Glomerular endothelial cell (primary cell): Measurements from ENCODE around the gene HCFC1. TPM values are rescaled to one million over a fixed set of nuclear protein-coding genes. Genes with fewer than 3 reads are reported as not detected.

Experiments
- DNase-seq: peaks from one replicate; pipeline ENCODE4 v3.0.0-alpha.2; 2011; ENCODE audit warnings: low read depth, low spot score; ENCODE audit errors: extremely low read depth
- total RNA-seq: library from RNA; depleted of rRNA; stranded (reverse); fragments of >200 nt; gene quantifications from 2 replicates; pipeline ENCODE4 v1.2.3, GENCODE V29; 2015

HCFC1 gene
- total RNA-seq, 1 donor from 2014 or later, result 91.0 TPM

GRCh38 chrX:153926858-153927671, 44.6 kb downstream of the HCFC1 start:
- DNase-seq, result no peak

GRCh38 chrX:153926552-153926857, 45.1 kb downstream of the HCFC1 start:
- DNase-seq, result no peak

GRCh38 chrX:153925739-153926551, 45.7 kb downstream of the HCFC1 start, which contains the start of gene ARHGAP4:
Gene ARHGAP4, minus strand, starts transcription at chrX:153926264. Its CDS starts 62 bp downstream, at chrX:153926202.
- DNase-seq, result no peak

GRCh38 chrX:153925387-153925738, 46.3 kb downstream of the HCFC1 start:
- DNase-seq, result no peak

- DNase-seq, result no peak
Observed at GRCh38 chrX:153924149-153924861, 47.3 kb downstream of the HCFC1 start.

GRCh38 chrX:153922932-153923857, 48.4 kb downstream of the HCFC1 start:
- DNase-seq, result no peak

- no peak for DNase-seq
Observed at GRCh38 chrX:153921511-153922446, 49.8 kb downstream of the HCFC1 start.

GRCh38 chrX:153921070-153921469, 50.5 kb downstream of the HCFC1 start:
- DNase-seq, result no peak

- no peak for DNase-seq
Observed at GRCh38 chrX:153920546-153920945, 51.1 kb downstream of the HCFC1 start.

- DNase-seq, result no peak
Observed at GRCh38 chrX:153919281-153919680, 52.3 kb downstream of the HCFC1 start.

GRCh38 chrX:153917869-153918268, 53.7 kb downstream of the HCFC1 start:
- no peak for DNase-seq

GRCh38 chrX:153913701-153914100, 57.9 kb downstream of the HCFC1 start:
- DNase-seq, result no peak

- DNase-seq, result no peak
Observed at GRCh38 chrX:153913211-153913610, 58.4 kb downstream of the HCFC1 start.

- DNase-seq, result no peak
Observed at GRCh38 chrX:153911798-153912197, 59.8 kb downstream of the HCFC1 start.

GRCh38 chrX:153910446-153910845, 61.2 kb downstream of the HCFC1 start:
- DNase-seq, result no peak

GRCh38 chrX:153909980-153910360, 61.6 kb downstream of the HCFC1 start:
- no peak for DNase-seq

GRCh38 chrX:153909024-153909979, 62.3 kb downstream of the HCFC1 start:
- no peak for DNase-seq

GRCh38 chrX:153908219-153908860, 63.3 kb downstream of the HCFC1 start:
- DNase-seq, result no peak
